Measurements from ENCODE around the gene SAP30L. TPM values are rescaled to one million over a fixed set of nuclear protein-coding genes. Genes with fewer than 3 reads are reported as not detected.

Gene SAP30L
- total RNA-seq, 3 donors from 2014 or later (not counting 1 experiment from before 2014, with no cell fraction given) = 37.0 to 48.4 (median 47.6) TPM

GRCh38 chr5:154459015-154459414 is 13.2 kb downstream of the SAP30L start:
- peaks cover 16% of the 10 kb centered on the region for H3K36me3 Mint-ChIP-seq
- no peak overlapping the region for H3K27ac ChIP-seq (ENCODE audit: low read length)
- H3K4me3 ChIP-seq (ENCODE audit: low read length) = no peak overlapping the region
- 92% methylated on average over 3 of the region's 3 CpGs for WGBS (ENCODE audit: insufficient coverage)
- no peaks in the 10 kb centered on the region for H3K9me3 ChIP-seq (ENCODE audit: control insufficient read depth, insufficient read depth, low read length)
- no peaks in the 10 kb centered on the region for H3K27me3 Mint-ChIP-seq (ENCODE audit: low read depth in 2 of 2)
- intact Hi-C loops (cut with micrococcal nuclease) = no loop called here
- no peak for DNase-seq
- H3K4me1 ChIP-seq (ENCODE audit: control insufficient read depth, insufficient read depth, low read length) = no peaks in the 10 kb centered on the region
- H3K27me3 ChIP-seq (ENCODE audit: control insufficient read depth, insufficient read depth, low read length) = no peaks in the 10 kb centered on the region
- H3K36me3 ChIP-seq (ENCODE audit: control insufficient read depth, insufficient read depth, low read length) = peaks cover 42% of the 10 kb centered on the region
- H3K9me3 Mint-ChIP-seq = no peaks in the 10 kb centered on the region
- TF ChIP-seq CTCF (IDR thresholded peaks at IDR 0.05) = no peak
- no peak overlapping the region for H3K27ac Mint-ChIP-seq
- no peak overlapping the region for H3K4me3 Mint-ChIP-seq
- H3K4me1 Mint-ChIP-seq = peaks cover 0 to 5% of the 10 kb centered on the region in 2 donors
- no peak for ATAC-seq

DNA sequence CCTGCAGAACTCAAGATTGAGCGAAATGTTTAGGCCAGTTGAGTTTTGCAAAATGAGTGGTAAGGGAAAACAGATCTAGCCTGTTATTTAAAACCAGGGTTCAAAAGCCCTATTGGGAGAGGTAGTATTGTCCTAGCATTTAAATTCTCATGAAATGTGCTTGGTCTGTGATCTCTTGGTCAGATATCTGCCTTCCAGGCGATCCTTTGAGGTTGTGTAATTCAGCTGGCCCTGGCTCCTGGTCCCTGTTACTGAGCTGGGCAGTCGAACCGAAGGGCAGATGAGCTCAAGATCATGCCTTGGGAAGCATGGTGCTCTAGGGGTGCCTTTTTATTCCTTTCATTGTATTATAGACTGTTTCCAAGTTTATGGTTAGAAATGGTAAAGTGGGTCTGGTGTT is 14.4 kb downstream of the SAP30L start:
- TF ChIP-seq CTCF (IDR thresholded peaks at IDR 0.05) = no peak
- no peaks in the 10 kb centered on the region for H3K9me3 ChIP-seq (ENCODE audit: control insufficient read depth, insufficient read depth, low read length)
- peaks cover 32% of the 10 kb centered on the region for H3K36me3 ChIP-seq (ENCODE audit: control insufficient read depth, insufficient read depth, low read length)
- H3K4me1 Mint-ChIP-seq = peaks cover 0 to 5% of the 10 kb centered on the region in 2 donors
- H3K27me3 Mint-ChIP-seq (ENCODE audit: low read depth in 2 of 2) = no peaks in the 10 kb centered on the region
- no peak overlapping the region for H3K4me3 Mint-ChIP-seq
- H3K27me3 ChIP-seq (ENCODE audit: control insufficient read depth, insufficient read depth, low read length) = no peaks in the 10 kb centered on the region
- H3K27ac ChIP-seq (ENCODE audit: low read length) = no peak overlapping the region
- no peaks in the 10 kb centered on the region for H3K9me3 Mint-ChIP-seq
- no peak overlapping the region for H3K27ac Mint-ChIP-seq
- H3K4me3 ChIP-seq (ENCODE audit: low read length) = no peak overlapping the region
- 97% methylated on average over 4 of the region's 4 CpGs for WGBS (ENCODE audit: insufficient coverage)
- no peaks in the 10 kb centered on the region for H3K4me1 ChIP-seq (ENCODE audit: control insufficient read depth, insufficient read depth, low read length)
- H3K36me3 Mint-ChIP-seq = peaks cover 10% of the 10 kb centered on the region
- DNase-seq = no peak
- intact Hi-C loops (cut with micrococcal nuclease) = loop anchor here (10.0 kb wide), 1 partner anchor 155 kb away; no protein-coding TSS in a partner anchor
- ATAC-seq = no peak

DNA sequence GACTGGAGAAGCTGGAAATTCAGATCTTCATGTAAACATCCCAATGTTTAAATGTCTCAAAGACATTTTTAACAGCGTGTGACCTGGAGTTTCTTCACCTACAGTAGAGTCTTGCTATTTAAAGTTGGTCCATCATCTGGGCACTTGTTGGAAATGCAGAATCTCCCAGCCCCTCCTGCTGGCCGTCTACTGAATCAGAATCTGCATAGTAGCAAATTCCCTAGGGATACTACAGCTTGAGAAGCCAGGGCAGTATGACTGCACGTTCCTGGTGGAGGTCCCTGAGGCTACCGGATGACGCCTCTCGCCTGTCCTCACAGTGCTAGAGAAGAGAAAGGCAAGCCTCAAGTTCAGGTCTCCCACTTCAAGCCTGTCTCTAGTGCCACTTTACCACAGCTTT is 15.7 kb downstream of the SAP30L start:
- Histone ChIP-seq H3K4me3 (ENCODE audit: low read length) (no peak overlapping the region), H3K27me3 (ENCODE audit: control insufficient read depth, insufficient read depth, low read length) (no peaks in the 10 kb centered on the region), H3K4me1 (ENCODE audit: control insufficient read depth, insufficient read depth, low read length) (no peaks in the 10 kb centered on the region), H3K36me3 (ENCODE audit: control insufficient read depth, insufficient read depth, low read length) (peaks cover 18% of the 10 kb centered on the region), H3K27ac (ENCODE audit: low read length) (no peak overlapping the region), H3K9me3 (ENCODE audit: control insufficient read depth, insufficient read depth, low read length) (no peaks in the 10 kb centered on the region)
- H3K9me3 Mint-ChIP-seq = no peaks in the 10 kb centered on the region
- no peak for DNase-seq
- no peak overlapping the region for H3K4me3 Mint-ChIP-seq
- H3K27ac Mint-ChIP-seq = no peak overlapping the region
- no peak for ATAC-seq
- intact Hi-C loops (cut with micrococcal nuclease) = loop anchor here (10.0 kb wide), 1 partner anchor 153 kb away; no protein-coding TSS in a partner anchor
- whole genome bisulfite sequencing (ENCODE audit: insufficient coverage) = 94% methylated on average over 6 of the region's 6 CpGs
- peaks cover 0 to 5% of the 10 kb centered on the region in 2 donors for H3K4me1 Mint-ChIP-seq
- no peaks in the 10 kb centered on the region for H3K27me3 Mint-ChIP-seq (ENCODE audit: low read depth in 2 of 2)
- peaks cover 10% of the 10 kb centered on the region for H3K36me3 Mint-ChIP-seq
- no peak for TF ChIP-seq CTCF (IDR thresholded peaks at IDR 0.05)

DNA sequence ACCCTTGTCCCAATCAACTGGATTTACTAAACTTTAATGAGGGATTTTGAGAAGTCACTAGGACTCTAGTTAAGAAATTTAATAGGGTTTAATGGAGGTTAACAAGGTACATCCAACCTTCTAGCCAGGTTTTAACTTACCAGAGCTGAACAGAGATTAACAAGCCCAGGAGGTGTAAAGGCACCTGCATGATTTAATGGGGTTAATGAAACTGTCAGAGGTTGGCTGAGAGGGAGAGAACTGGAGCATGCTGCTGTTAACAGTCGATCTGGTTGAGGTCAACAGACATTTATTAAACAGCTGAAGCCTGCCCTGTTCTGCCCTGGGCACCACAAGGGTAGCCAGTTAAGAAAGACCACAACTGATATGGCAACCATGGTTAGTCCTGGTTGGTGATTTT is 18.6 kb downstream of the SAP30L start:
- Mint-ChIP-seq H3K4me1 (no peaks in the 10 kb centered on the region), H3K4me3 (no peak overlapping the region), H3K27me3 (ENCODE audit: low read depth in 2 of 2) (peaks cover 0 to 3% of the 10 kb centered on the region in 2 donors), H3K36me3 (no peaks in the 10 kb centered on the region), H3K9me3 (no peaks in the 10 kb centered on the region), H3K27ac (no peak overlapping the region)
- no peak overlapping the region for H3K4me3 ChIP-seq (ENCODE audit: low read length)
- peaks cover 3% of the 10 kb centered on the region for H3K27me3 ChIP-seq (ENCODE audit: control insufficient read depth, insufficient read depth, low read length)
- no peaks in the 10 kb centered on the region for H3K9me3 ChIP-seq (ENCODE audit: control insufficient read depth, insufficient read depth, low read length)
- intact Hi-C loops (cut with micrococcal nuclease) = loop anchor here (10.0 kb wide), 1 partner anchor 150 kb away; no protein-coding TSS in a partner anchor
- DNase-seq (no peak), ATAC-seq (no peak)
- no peak overlapping the region for H3K27ac ChIP-seq (ENCODE audit: low read length)
- no peaks in the 10 kb centered on the region for H3K36me3 ChIP-seq (ENCODE audit: control insufficient read depth, insufficient read depth, low read length)
- H3K4me1 ChIP-seq (ENCODE audit: control insufficient read depth, insufficient read depth, low read length) = no peaks in the 10 kb centered on the region
- WGBS (ENCODE audit: insufficient coverage) = 86% methylated on average over 1 of the region's 1 CpG
- no peak for TF ChIP-seq CTCF (IDR thresholded peaks at IDR 0.05)

Measured in natural killer cell (primary cell).